Parathyroid adenoma (tissue), 2 donors: ENCODE results near the gene ZDHHC11.
"Not testable (repeated sequence)": the region's sequence is repeated elsewhere in the genome, so short reads cannot be mapped to it uniquely, and the experiment has no call there.

Experiments used
- H2AFZ ChIP-seq: fragments of 300-600 bp; sonication (generic); one replicate; pipeline ENCODE4 v1.7.0; 2017; ENCODE audit warnings: antibody characterized with exemption, mild to moderate bottlenecking
- H3K27ac ChIP-seq: fragments of 300-600 bp; sonication (generic); one replicate; pipeline ENCODE4 v1.7.0; 2017
- H3K27me3 ChIP-seq: fragments of 300-600 bp; sonication (generic); one replicate; pipeline ENCODE4 v1.7.0; 2017; ENCODE audit warnings: low read length; ENCODE audit not compliant: control insufficient read depth, insufficient read depth
- H3K36me3 ChIP-seq: fragments of 300-600 bp; sonication (generic); one replicate; pipeline ENCODE4 v1.7.0; 2017; ENCODE audit warnings: low read length; ENCODE audit not compliant: control insufficient read depth, insufficient read depth
- H3K4me1 ChIP-seq: fragments of 300-600 bp; sonication (generic); one replicate; pipeline ENCODE4 v1.7.0; 2017; ENCODE audit warnings: control low read depth
- H3K4me2 ChIP-seq: fragments of 300-600 bp; sonication (generic); one replicate; pipeline ENCODE4 v1.7.0; 2017; ENCODE audit warnings: low read length
- H3K4me3 ChIP-seq: fragments of 300-600 bp; sonication (generic); one replicate; pipeline ENCODE4 v1.7.0; 2017; ENCODE audit warnings: low read depth, low read length
- H3K79me2 ChIP-seq: fragments of 300-600 bp; sonication (generic); one replicate; pipeline ENCODE4 v1.7.0; 2017; ENCODE audit warnings: control low read depth
- H3K9ac ChIP-seq: fragments of 300-600 bp; sonication (generic); one replicate; pipeline ENCODE4 v1.7.0; 2017; ENCODE audit warnings: mild to moderate bottlenecking
- H3K9me3 ChIP-seq: fragments of 300-600 bp; sonication (generic); one replicate; pipeline ENCODE4 v1.7.0; 2017; ENCODE audit warnings: low read length; ENCODE audit not compliant: control insufficient read depth
- CTCF ChIP-seq: fragments of 300-600 bp; sonication (generic); IDR thresholded peaks from one replicate; pipeline ENCODE4 v1.7.0; 2017; ENCODE audit warnings: antibody characterized with exemption, mild to moderate bottlenecking
- donor health status: primary hyperparathyroidism.

Gene ZDHHC11

GRCh38 chr5:766666-767431, 83.9 kb downstream of the ZDHHC11 start:
- H3K27me3 ChIP-seq, result no peaks in the 10 kb centered on the region
- no peak overlapping the region for H3K4me3 ChIP-seq
- no peaks in the 10 kb centered on the region for H3K79me2 ChIP-seq
- H3K4me1 ChIP-seq, result no peaks in the 10 kb centered on the region
- H3K36me3 ChIP-seq, result no peaks in the 10 kb centered on the region
- no peak overlapping the region for H3K9ac ChIP-seq
- H2AFZ ChIP-seq, result no peak overlapping the region
- no peak overlapping the region for H3K4me2 ChIP-seq
- H3K27ac ChIP-seq, result no peak overlapping the region
- TF ChIP-seq CTCF, result no peak
- no peaks in the 10 kb centered on the region for H3K9me3 ChIP-seq

GRCh38 chr5:765948-766631, 84.7 kb downstream of the ZDHHC11 start:
- H2AFZ ChIP-seq, result no peak overlapping the region
- H3K27me3 ChIP-seq, result no peaks in the 10 kb centered on the region
- H3K4me1 ChIP-seq, result no peaks in the 10 kb centered on the region
- H3K79me2 ChIP-seq, result no peaks in the 10 kb centered on the region
- H3K4me2 ChIP-seq, result no peak overlapping the region
- TF ChIP-seq CTCF, result no peak
- H3K36me3 ChIP-seq, result no peaks in the 10 kb centered on the region
- H3K9me3 ChIP-seq, result no peaks in the 10 kb centered on the region
- no peak overlapping the region for H3K9ac ChIP-seq
- H3K4me3 ChIP-seq, result no peak overlapping the region
- no peak overlapping the region for H3K27ac ChIP-seq

GRCh38 chr5:763998-764781, 86.6 kb downstream of the ZDHHC11 start:
- no peak overlapping the region for H3K27ac ChIP-seq
- no peak overlapping the region for H3K9ac ChIP-seq
- no peak overlapping the region for H2AFZ ChIP-seq
- H3K36me3 ChIP-seq, result no peaks in the 10 kb centered on the region
- H3K4me1 ChIP-seq, result no peaks in the 10 kb centered on the region
- TF ChIP-seq CTCF, result no peak
- H3K79me2 ChIP-seq, result no peaks in the 10 kb centered on the region
- no peaks in the 10 kb centered on the region for H3K9me3 ChIP-seq
- no peak overlapping the region for H3K4me2 ChIP-seq
- no peaks in the 10 kb centered on the region for H3K27me3 ChIP-seq
- H3K4me3 ChIP-seq, result no peak overlapping the region

- Histone ChIP-seq H3K79me2 (no peaks in the 10 kb centered on the region), H3K36me3 (no peaks in the 10 kb centered on the region)
Observed at GRCh38 chr5:763397-763796, 87.4 kb downstream of the ZDHHC11 start.

GRCh38 chr5:762996-763395, 87.8 kb downstream of the ZDHHC11 start:
- not testable (repeated sequence) for H3K4me2 ChIP-seq, H3K4me1 ChIP-seq, H3K9ac ChIP-seq, H3K27ac ChIP-seq, H3K27me3 ChIP-seq, H3K36me3 ChIP-seq, H3K79me2 ChIP-seq, H2AFZ ChIP-seq, H3K9me3 ChIP-seq, H3K4me3 ChIP-seq

More at GRCh38 chr5:763397-763796, 87.4 kb downstream of the ZDHHC11 start:
- Histone ChIP-seq H3K4me1 (no peaks in the 10 kb centered on the region), H3K27me3 (no peaks in the 10 kb centered on the region), H3K9me3 (no peaks in the 10 kb centered on the region), H3K4me2 (no peak overlapping the region), H3K27ac (no peak overlapping the region), H3K4me3 (no peak overlapping the region), H2AFZ (no peak overlapping the region), H3K9ac (no peak overlapping the region)
- no peak for TF ChIP-seq CTCF
